Measurements from ENCODE around the gene PGAM1. TPM values are rescaled to one million over a fixed set of nuclear protein-coding genes. Genes with fewer than 3 reads are reported as not detected.
A peak's percentile ranks its signal among the peaks of the same experiment; 100 is the strongest.

The PGAM1 gene
- total and polyA plus RNA-seq, 2 experiments from 2014 or later = 879 to 1,144 TPM

- Histone ChIP-seq H3K4me3 (no peak overlapping the region), H3K9me3 (ENCODE audit: low read depth) (no peaks in the 10 kb centered on the region), H3K27ac (no peak overlapping the region), H3K4me1 (ENCODE audit: insufficient read depth) (peaks cover 17% of the 10 kb centered on the region; the same call in 1 of the 2 replicates), H3K4me2 (ENCODE audit: unreplicated experiment) (no peak overlapping the region), H3K79me2 (ENCODE audit: insufficient read depth) (peaks cover 81% of the 10 kb centered on the region), H3K36me3 (ENCODE audit: low read depth) (peaks cover 38% of the 10 kb centered on the region), H3K9me2 (ENCODE audit: insufficient read depth) (no peaks in the 10 kb centered on the region), H3K9ac (no peak overlapping the region), H4K20me1 (ENCODE audit: insufficient read depth) (no peaks in the 10 kb centered on the region), H3K27me3 (replicated peaks; ENCODE audit: insufficient read depth) (no peaks in the 10 kb centered on the region), H3F3A (ENCODE audit: insufficient read depth) (peaks cover 27% of the 10 kb centered on the region), H2AFZ (no peak overlapping the region)
- in situ Hi-C loops (cut with MboI) = no loop called here
- TF ChIP-seq EZH2phosphoT487 (IDR thresholded peaks at IDR 0.05; ENCODE audit: insufficient read depth, low read depth) (no peak), EZH2 (IDR thresholded peaks at IDR 0.05; ENCODE audit: insufficient read depth, poor library complexity, severe bottlenecking) (no peak)
- 85 to 87% methylated on average over 6 of the region's 6 CpGs for WGBS, 2 experiments (ENCODE audit: low coverage in 1 of 2, low lambda C conversion rate in 2 of 2, missing lambda C conversion rate in 2 of 2)
- no peak for DNase-seq
Observed at GRCh38 chr10:97452352-97452751, 26.4 kb downstream of the PGAM1 start.

DNA sequence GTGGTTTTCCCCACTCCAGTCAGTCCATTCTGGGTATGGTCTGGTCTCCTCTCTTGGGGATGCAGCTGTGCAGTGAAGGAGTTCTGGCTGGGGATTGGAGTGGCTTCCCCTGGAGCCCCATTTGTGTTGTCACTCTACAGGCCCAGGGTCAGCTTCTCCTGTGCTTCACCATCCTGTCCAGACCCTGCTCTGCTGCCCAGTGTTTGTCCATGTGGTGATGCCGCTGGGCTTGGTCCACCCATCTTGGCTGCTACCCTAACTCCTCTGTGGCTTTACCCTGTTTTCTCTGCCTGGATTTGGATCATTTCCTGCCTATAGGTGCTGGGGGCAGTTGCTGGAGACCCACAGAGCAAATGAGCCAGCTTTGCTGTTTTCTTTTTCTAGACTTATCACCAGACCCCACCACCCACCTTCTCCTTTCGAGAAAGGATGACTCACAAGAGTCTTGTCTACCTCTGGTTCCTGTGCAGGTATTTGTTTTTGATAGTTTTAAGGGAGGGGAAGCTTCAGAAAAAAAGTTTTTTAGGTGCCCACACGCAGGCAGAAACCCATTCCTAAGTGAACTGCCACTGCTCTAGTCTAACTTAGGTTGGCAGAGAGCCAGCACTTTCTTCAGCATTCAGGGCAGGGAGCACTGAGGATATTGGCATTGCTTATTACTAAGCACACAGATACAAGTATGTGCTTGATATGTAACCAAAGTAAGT is 28.5 kb downstream of the PGAM1 start:
- DNase-seq = peak; percentile 58
- no peak overlapping the region for H3K4me3 ChIP-seq
- 57 to 65% methylated on average over 3 of the region's 3 CpGs for WGBS, 2 experiments (ENCODE audit: low coverage in 1 of 2, low lambda C conversion rate in 2 of 2, missing lambda C conversion rate in 2 of 2)
- H3K4me1 ChIP-seq (ENCODE audit: insufficient read depth) = 0 out of 2 replicates have a peak, but pooled peaks cover 7% of the 10 kb centered on the region
- H3K9me2 ChIP-seq (ENCODE audit: insufficient read depth) = no peaks in the 10 kb centered on the region
- H3K79me2 ChIP-seq (ENCODE audit: insufficient read depth) = peaks cover 60% of the 10 kb centered on the region
- no peak overlapping the region for H3K27ac ChIP-seq
- in situ Hi-C loops (cut with MboI) = no loop called here
- peaks cover 55% of the 10 kb centered on the region for H3K36me3 ChIP-seq (ENCODE audit: low read depth)
- no peak overlapping the region for H3K4me2 ChIP-seq (ENCODE audit: unreplicated experiment)
- TF ChIP-seq EZH2 (IDR thresholded peaks at IDR 0.05; ENCODE audit: insufficient read depth, poor library complexity, severe bottlenecking) = no peak
- no peak for TF ChIP-seq EZH2phosphoT487 (IDR thresholded peaks at IDR 0.05; ENCODE audit: insufficient read depth, low read depth)
- H3K9me3 ChIP-seq (ENCODE audit: low read depth) = no peaks in the 10 kb centered on the region
- H3F3A ChIP-seq (ENCODE audit: insufficient read depth) = peaks cover 37% of the 10 kb centered on the region
- H3K9ac ChIP-seq = no peak overlapping the region
- no peak overlapping the region for H2AFZ ChIP-seq
- no peaks in the 10 kb centered on the region for H4K20me1 ChIP-seq (ENCODE audit: insufficient read depth)
- H3K27me3 ChIP-seq (replicated peaks; ENCODE audit: insufficient read depth) = no peaks in the 10 kb centered on the region

GRCh38 chr10:97456034-97456685 is 30.2 kb downstream of the PGAM1 start:
- WGBS, 2 experiments (ENCODE audit: low coverage in 1 of 2, low lambda C conversion rate in 2 of 2, missing lambda C conversion rate in 2 of 2) = 49 to 53% methylated on average over 5 of the region's 5 CpGs
- peaks cover 49% of the 10 kb centered on the region for H3F3A ChIP-seq (ENCODE audit: insufficient read depth)
- H3K9me3 ChIP-seq (ENCODE audit: low read depth) = no peaks in the 10 kb centered on the region
- no peaks in the 10 kb centered on the region for H3K27me3 ChIP-seq (replicated peaks; ENCODE audit: insufficient read depth)
- H3K4me3 ChIP-seq = no peak overlapping the region
- H3K9me2 ChIP-seq (ENCODE audit: insufficient read depth) = no peaks in the 10 kb centered on the region
- TF ChIP-seq EZH2phosphoT487 (IDR thresholded peaks at IDR 0.05; ENCODE audit: insufficient read depth, low read depth) (no peak), EZH2 (IDR thresholded peaks at IDR 0.05; ENCODE audit: insufficient read depth, poor library complexity, severe bottlenecking) (no peak)
- H3K4me1 ChIP-seq (ENCODE audit: insufficient read depth) = 0 out of 2 replicates have a peak, but pooled peaks cover under 1% of the 10 kb centered on the region
- in situ Hi-C loops (cut with MboI) = no loop called here
- H3K9ac ChIP-seq = no peak overlapping the region
- peak overlapping the region; percentile 32 for H3K27ac ChIP-seq
- no peaks in the 10 kb centered on the region for H4K20me1 ChIP-seq (ENCODE audit: insufficient read depth)
- peaks cover 45% of the 10 kb centered on the region for H3K79me2 ChIP-seq (ENCODE audit: insufficient read depth)
- no peak overlapping the region for H3K4me2 ChIP-seq (ENCODE audit: unreplicated experiment)
- no peak for DNase-seq
- H2AFZ ChIP-seq = no peak overlapping the region
- H3K36me3 ChIP-seq (ENCODE audit: low read depth) = peaks cover 69% of the 10 kb centered on the region

GRCh38 chr10:97456686-97457065 is 30.7 kb downstream of the PGAM1 start:
- Histone ChIP-seq H3K36me3 (ENCODE audit: low read depth) (peaks cover 69% of the 10 kb centered on the region), H3K9me3 (ENCODE audit: low read depth) (no peaks in the 10 kb centered on the region), H3K79me2 (ENCODE audit: insufficient read depth) (peaks cover 40% of the 10 kb centered on the region), H3K9ac (no peak overlapping the region), H2AFZ (no peak overlapping the region), H4K20me1 (ENCODE audit: insufficient read depth) (no peaks in the 10 kb centered on the region), H3K27ac (peak overlapping the region; percentile 32; the same call in 1 of the 2 replicates), H3K9me2 (ENCODE audit: insufficient read depth) (no peaks in the 10 kb centered on the region), H3F3A (ENCODE audit: insufficient read depth) (peaks cover 49% of the 10 kb centered on the region), H3K4me1 (ENCODE audit: insufficient read depth) (no peaks in the 10 kb centered on the region), H3K27me3 (replicated peaks; ENCODE audit: insufficient read depth) (no peaks in the 10 kb centered on the region), H3K4me3 (no peak overlapping the region), H3K4me2 (ENCODE audit: unreplicated experiment) (no peak overlapping the region)
- in situ Hi-C loops (cut with MboI) = no loop called here
- DNase-seq = no peak
- no peak for TF ChIP-seq EZH2 (IDR thresholded peaks at IDR 0.05; ENCODE audit: insufficient read depth, poor library complexity, severe bottlenecking)
- TF ChIP-seq EZH2phosphoT487 (IDR thresholded peaks at IDR 0.05; ENCODE audit: insufficient read depth, low read depth) = no peak
- WGBS, 2 experiments (ENCODE audit: low coverage in 1 of 2, low lambda C conversion rate in 2 of 2, missing lambda C conversion rate in 2 of 2) = 41 to 42% methylated on average over 3 of the region's 3 CpGs

All from GM23248 (cell line).